Measurements from ENCODE around the gene SV2B.

- TF ChIP-seq EP300 (IDR thresholded peaks at IDR 0.05) (no peak), POLR2A (IDR thresholded peaks at IDR 0.05) (no peak)
These were observed 53.0 kb downstream of the SV2B start for GRCh38 chr15:91152896-91153581.

Measured in stomach (tissue), 4 donors.